Loucy (cell line): ENCODE results near the gene SYT8.

ENCODE experiments used
- CTCF ChIP-seq: fragments of 200-600 bp; sonication (generic); conservative IDR thresholded peaks from 2 replicates; pipeline ENCODE4 v1.5.1; 2014; ENCODE audit warnings: mild to moderate bottlenecking, antibody characterized with exemption, low read length
- EZH2phosphoT487 ChIP-seq: fragments of 200-600 bp; IDR thresholded peaks from 2 replicates; pipeline ENCODE4 v1.6.1; 2018; ENCODE audit warnings: antibody characterized with exemption, mild to moderate bottlenecking, moderate library complexity, borderline replicate concordance

DNA sequence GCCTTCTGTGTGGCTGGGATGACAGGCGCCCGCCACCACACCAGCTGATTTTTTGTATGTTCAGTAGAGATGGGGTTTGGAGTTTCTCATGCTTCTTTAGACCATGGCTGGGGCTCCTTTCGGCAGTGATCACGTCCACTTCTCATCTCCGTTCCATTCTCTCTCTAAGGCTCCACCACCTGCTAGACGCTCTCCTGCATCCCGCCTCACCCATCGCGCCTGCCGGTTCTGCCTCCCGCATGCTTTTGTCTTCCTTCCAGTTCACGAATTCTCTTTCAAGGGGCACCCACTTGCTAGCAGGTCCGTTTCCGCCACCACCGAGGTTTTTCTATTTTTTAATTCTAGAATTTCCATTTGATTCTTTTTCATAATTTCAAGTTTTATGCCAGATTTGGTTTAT is 22.0 kb upstream of the SYT8 start:
- TF ChIP-seq CTCF (no peak), EZH2phosphoT487 (no peak)
